OCI-LY1 (cell line): Measurements from ENCODE around the gene MRPS6.

Source experiments
- EZH2 ChIP-seq: fragments of 200-600 bp; sonication (generic), shearing (Covaris generic); IDR thresholded peaks from 2 replicates; pipeline ENCODE4 v1.8.0; 2017; ENCODE audit warnings: borderline replicate concordance, mixed run types, mild to moderate bottlenecking, antibody characterized with exemption, low read length, moderate library complexity, mixed read lengths
- TF ChIP-seq, protein P1 (sequence below): fragments of 200-600 bp; sonication (generic), shearing (Covaris generic); IDR thresholded peaks from 2 replicates; pipeline ENCODE4 v1.5.1; 2017; ENCODE audit warnings: mild to moderate bottlenecking, antibody characterized with exemption, low read length, moderate library complexity, mixed read lengths

DNA sequence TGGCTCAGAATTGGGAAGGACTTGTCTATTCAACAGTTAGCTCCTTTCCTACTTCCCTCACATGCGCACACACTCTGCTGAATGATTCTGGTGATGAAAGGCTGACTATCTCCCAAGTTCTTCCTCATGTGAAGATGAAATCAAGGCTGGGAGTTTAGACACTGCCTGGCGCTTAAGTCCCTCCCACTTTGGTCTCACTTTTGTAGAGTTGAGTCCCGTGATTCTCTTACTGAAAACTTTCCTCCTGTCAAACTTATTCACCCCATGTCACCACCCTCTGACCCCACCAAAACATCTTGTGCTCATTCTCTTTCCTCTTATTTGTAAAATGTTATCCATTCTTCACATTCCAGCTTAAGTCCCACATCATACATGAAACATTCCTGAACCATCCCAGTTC lies 8.4 kb upstream of the MRPS6 start:
- TF ChIP-seq, protein P1, sequence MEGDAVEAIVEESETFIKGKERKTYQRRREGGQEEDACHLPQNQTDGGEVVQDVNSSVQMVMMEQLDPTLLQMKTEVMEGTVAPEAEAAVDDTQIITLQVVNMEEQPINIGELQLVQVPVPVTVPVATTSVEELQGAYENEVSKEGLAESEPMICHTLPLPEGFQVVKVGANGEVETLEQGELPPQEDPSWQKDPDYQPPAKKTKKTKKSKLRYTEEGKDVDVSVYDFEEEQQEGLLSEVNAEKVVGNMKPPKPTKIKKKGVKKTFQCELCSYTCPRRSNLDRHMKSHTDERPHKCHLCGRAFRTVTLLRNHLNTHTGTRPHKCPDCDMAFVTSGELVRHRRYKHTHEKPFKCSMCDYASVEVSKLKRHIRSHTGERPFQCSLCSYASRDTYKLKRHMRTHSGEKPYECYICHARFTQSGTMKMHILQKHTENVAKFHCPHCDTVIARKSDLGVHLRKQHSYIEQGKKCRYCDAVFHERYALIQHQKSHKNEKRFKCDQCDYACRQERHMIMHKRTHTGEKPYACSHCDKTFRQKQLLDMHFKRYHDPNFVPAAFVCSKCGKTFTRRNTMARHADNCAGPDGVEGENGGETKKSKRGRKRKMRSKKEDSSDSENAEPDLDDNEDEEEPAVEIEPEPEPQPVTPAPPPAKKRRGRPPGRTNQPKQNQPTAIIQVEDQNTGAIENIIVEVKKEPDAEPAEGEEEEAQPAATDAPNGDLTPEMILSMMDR, result no peak
- TF ChIP-seq EZH2, result no peak
